KMS-11 (cell line): ENCODE results near the gene TMEM200C.

Experiments
- H2AFZ ChIP-seq: fragments of 200-600 bp; sonication (generic); 2 replicates; pipeline ENCODE4 v1.6.1; 2016; ENCODE audit warnings: antibody characterized with exemption, mixed run types, low read depth
- H3K27ac ChIP-seq: fragments of 200-600 bp; sonication (generic); 2 replicates; pipeline ENCODE4 v1.6.1; 2016; ENCODE audit warnings: mild to moderate bottlenecking, mixed run types
- H3K27me3 ChIP-seq: fragments of 200-600 bp; sonication (generic); 2 replicates; pipeline ENCODE4 v1.6.1; 2017; ENCODE audit warnings: mild to moderate bottlenecking, low read depth, mixed run types, moderate library complexity; ENCODE audit not compliant: insufficient read depth
- H3K36me3 ChIP-seq: fragments of 200-600 bp; sonication (generic); 2 replicates; pipeline ENCODE4 v1.6.1; 2017; ENCODE audit warnings: mild to moderate bottlenecking, mixed run types; ENCODE audit not compliant: insufficient read depth
- H3K4me1 ChIP-seq: fragments of 200-600 bp; sonication (generic); 2 replicates; pipeline ENCODE4 v1.6.1; 2016; ENCODE audit warnings: mild to moderate bottlenecking, low read depth, mixed run types; ENCODE audit not compliant: poor library complexity, severe bottlenecking
- H3K4me2 ChIP-seq: fragments of 200-600 bp; sonication (generic); 2 replicates; pipeline ENCODE4 v1.7.0; 2016; ENCODE audit warnings: mild to moderate bottlenecking, mixed run types
- H3K4me3 ChIP-seq: fragments of 200-600 bp; sonication (generic); IDR thresholded peaks from 2 replicates; pipeline ENCODE4 v1.6.1; 2017; ENCODE audit warnings: low read depth, low read length, mixed read lengths; ENCODE audit not compliant: insufficient read depth
- H3K79me2 ChIP-seq: fragments of 200-600 bp; sonication (generic); 2 replicates; pipeline ENCODE4 v1.6.1; 2016; ENCODE audit warnings: low read depth, mixed run types; ENCODE audit not compliant: insufficient read depth
- H3K9ac ChIP-seq: fragments of 200-600 bp; sonication (generic); 2 replicates; pipeline ENCODE4 v1.6.1; 2016; ENCODE audit warnings: mild to moderate bottlenecking, mixed run types
- H4K20me1 ChIP-seq: fragments of 200-600 bp; sonication (generic); 2 replicates; pipeline ENCODE4 v1.6.1; 2016; ENCODE audit warnings: mild to moderate bottlenecking, mixed run types; ENCODE audit not compliant: insufficient read depth
- TF ChIP-seq, protein P1 (sequence below): fragments of 200-600 bp; sonication (generic); conservative IDR thresholded peaks from 2 replicates; pipeline ENCODE4 v1.6.1; 2017; ENCODE audit warnings: low read depth, mild to moderate bottlenecking, antibody characterized with exemption, low read length, moderate library complexity, mixed read lengths

The TMEM200C gene

DNA sequence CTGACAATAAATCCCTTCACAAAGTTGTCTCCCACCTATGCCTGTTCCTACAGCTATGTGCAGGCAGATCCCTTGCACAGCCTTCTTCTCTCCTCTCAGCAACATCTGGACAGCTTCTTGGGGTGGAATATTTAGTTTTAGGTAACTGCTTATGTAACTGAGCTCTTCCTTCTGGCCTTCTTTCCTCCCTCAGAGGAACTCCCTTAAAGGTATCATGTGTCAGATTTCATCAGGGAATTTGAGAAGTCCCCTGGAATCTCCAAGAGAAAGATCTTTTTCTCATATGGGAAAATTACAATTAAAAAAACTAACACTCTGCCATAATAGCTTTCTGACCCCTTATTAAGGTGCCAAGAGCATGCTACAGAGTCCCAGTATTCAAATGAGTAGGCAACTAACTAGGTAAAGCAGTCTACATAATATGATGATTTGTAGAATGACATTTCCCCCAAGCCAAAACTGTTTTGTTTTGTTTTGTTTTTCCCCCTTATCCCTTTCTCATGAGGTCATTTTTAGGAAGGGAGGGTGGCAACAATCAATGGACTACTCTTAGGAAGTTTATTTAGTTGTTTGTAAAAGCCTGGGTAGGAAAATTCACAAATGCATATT lies 2.4 kb downstream of the TMEM200C start:
- no peak overlapping the region for H3K4me3 ChIP-seq
- TF ChIP-seq, protein P1, sequence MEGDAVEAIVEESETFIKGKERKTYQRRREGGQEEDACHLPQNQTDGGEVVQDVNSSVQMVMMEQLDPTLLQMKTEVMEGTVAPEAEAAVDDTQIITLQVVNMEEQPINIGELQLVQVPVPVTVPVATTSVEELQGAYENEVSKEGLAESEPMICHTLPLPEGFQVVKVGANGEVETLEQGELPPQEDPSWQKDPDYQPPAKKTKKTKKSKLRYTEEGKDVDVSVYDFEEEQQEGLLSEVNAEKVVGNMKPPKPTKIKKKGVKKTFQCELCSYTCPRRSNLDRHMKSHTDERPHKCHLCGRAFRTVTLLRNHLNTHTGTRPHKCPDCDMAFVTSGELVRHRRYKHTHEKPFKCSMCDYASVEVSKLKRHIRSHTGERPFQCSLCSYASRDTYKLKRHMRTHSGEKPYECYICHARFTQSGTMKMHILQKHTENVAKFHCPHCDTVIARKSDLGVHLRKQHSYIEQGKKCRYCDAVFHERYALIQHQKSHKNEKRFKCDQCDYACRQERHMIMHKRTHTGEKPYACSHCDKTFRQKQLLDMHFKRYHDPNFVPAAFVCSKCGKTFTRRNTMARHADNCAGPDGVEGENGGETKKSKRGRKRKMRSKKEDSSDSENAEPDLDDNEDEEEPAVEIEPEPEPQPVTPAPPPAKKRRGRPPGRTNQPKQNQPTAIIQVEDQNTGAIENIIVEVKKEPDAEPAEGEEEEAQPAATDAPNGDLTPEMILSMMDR: no peak

DNA sequence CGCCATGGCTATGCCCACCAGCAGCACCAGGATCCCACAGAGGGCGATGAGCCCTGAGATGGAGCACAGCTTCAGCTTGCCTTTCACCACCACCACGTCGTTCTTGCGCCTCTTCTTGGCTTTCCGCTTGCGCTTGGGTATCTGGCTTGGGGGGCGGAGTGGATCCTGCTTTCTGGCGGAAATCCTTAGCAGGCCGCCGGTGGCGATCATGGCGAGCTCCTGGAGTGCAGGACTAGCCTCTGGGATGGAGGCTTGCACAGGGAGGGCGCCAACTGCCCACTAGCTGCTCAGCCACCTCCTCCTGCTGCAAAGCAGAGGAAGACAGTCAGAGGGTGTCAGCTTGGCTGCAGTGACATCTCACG lies 3.5 kb downstream of the TMEM200C start:
- no peak overlapping the region for H2AFZ ChIP-seq
- H3K79me2 ChIP-seq: no peaks in the 10 kb centered on the region
- TF ChIP-seq, protein P1: no peak
- no peak overlapping the region for H3K4me2 ChIP-seq
- no peaks in the 10 kb centered on the region for H4K20me1 ChIP-seq
- no peak overlapping the region for H3K9ac ChIP-seq
- H3K36me3 ChIP-seq: no peaks in the 10 kb centered on the region
- H3K4me1 ChIP-seq: no peaks in the 10 kb centered on the region
- H3K27me3 ChIP-seq: peaks cover 11% of the 10 kb centered on the region; the same call in 1 of the 2 replicates
- no peak overlapping the region for H3K27ac ChIP-seq
- no peak overlapping the region for H3K4me3 ChIP-seq

More for the DNA sequence above, 2.4 kb downstream of the TMEM200C start:
- H3K27me3 ChIP-seq: peaks cover 11% of the 10 kb centered on the region; the same call in 1 of the 2 replicates
- H3K36me3 ChIP-seq: no peaks in the 10 kb centered on the region
- H4K20me1 ChIP-seq: no peaks in the 10 kb centered on the region
- H3K9ac ChIP-seq: no peak overlapping the region
- no peak overlapping the region for H3K27ac ChIP-seq
- no peak overlapping the region for H2AFZ ChIP-seq
- H3K4me2 ChIP-seq: no peak overlapping the region
- no peaks in the 10 kb centered on the region for H3K4me1 ChIP-seq
- H3K79me2 ChIP-seq: no peaks in the 10 kb centered on the region

DNA sequence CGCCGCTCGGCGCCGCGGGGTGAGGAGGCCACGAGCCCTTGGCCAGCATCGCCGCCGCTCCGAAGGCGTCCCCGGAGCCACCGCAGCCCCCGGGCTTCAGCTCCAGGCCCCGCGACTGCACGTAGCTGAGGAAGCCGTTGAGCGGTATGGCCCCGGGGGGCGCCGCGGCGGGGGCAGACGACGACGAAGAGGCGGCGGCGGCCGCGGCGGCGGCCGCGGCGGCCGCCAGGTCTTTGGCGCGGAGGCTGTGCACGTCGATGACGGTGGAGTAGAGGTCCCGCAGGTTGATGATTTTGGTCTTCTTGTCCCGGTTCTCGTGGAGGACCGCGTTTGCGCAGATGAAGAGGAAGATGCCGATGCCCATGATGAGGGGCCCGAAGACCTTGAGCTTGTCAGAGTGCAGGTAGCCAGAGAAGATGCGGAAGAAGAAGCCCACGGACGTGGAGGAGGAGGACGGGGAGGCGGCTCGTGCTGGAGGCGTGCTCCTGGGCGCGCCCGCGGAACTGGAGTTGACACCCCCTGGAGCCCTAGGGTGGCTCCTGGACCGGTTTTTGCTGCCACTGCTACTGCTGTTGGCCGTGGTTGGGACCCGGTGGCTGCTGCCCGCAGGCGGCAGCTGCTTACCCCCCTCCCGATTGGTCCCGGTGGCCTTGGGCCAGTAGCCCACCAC lies 4.0 kb downstream of the TMEM200C start:
- H3K36me3 ChIP-seq: no peaks in the 10 kb centered on the region
- no peak overlapping the region for H3K27ac ChIP-seq
- no peak overlapping the region for H3K4me3 ChIP-seq
- H3K79me2 ChIP-seq: no peaks in the 10 kb centered on the region
- TF ChIP-seq, protein P1: no peak
- H3K9ac ChIP-seq: no peak overlapping the region
- no peaks in the 10 kb centered on the region for H4K20me1 ChIP-seq
- peaks cover 11% of the 10 kb centered on the region; the same call in 1 of the 2 replicates for H3K27me3 ChIP-seq
- H2AFZ ChIP-seq: no peak overlapping the region
- H3K4me1 ChIP-seq: no peaks in the 10 kb centered on the region
- H3K4me2 ChIP-seq: no peak overlapping the region

DNA sequence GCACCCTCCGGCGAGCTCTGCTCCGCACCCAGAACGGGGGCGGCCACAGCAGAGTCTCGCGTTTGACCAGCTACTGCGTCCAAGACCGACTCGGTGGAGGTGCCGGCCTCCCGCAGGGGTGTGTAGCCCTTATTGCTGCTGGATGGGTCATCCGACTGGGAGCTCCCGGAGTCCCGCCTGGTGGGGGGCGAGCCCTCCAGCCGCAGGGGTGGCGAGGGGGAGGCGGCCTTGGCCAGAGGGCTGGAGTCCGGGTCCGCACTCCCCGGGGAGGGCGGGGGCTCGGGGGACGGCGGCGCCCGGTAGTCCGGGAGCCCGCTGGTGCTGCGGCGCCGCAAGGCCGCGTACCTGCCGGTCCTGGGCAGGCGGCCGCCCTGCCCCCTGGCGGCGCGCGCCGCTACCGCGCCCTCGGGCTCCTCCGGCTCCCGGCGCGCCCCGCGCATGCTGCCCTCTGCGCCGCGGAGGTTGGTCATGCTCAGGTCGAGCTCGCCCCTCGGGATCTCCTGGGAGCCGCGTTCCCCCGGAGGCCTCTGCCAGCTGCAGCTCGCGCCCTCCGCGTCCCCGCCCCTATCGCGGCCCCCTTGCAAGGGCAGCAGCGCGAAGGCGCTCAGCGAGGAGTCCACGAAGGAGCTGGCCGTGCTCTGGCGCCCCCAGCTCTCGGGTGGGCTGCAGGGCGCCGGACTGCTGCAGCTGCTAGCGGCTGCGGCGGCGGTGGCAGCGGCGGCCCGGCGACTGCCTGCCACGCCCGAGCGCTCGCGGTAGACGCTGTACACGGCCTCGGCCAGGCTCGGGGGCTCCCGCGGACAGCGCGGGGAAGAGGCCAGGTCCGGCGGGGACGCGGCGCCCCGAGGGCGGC lies 4.8 kb downstream of the TMEM200C start:
- Histone ChIP-seq H3K27ac (no peak overlapping the region), H3K36me3 (no peaks in the 10 kb centered on the region), H4K20me1 (no peaks in the 10 kb centered on the region), H3K27me3 (peaks cover 11% of the 10 kb centered on the region; the same call in 1 of the 2 replicates), H3K4me3 (no peak overlapping the region), H3K9ac (no peak overlapping the region), H3K4me2 (peak overlapping the region; percentile 37; the same call in 1 of the 2 replicates), H3K79me2 (no peaks in the 10 kb centered on the region), H2AFZ (peak overlapping the region; percentile 54), H3K4me1 (no peaks in the 10 kb centered on the region)
- TF ChIP-seq, protein P1: no peak; the same call in 1 of the 2 replicates
